ENCODE results near the gene SLC2A10. TPM values are rescaled to one million over a fixed set of nuclear protein-coding genes. Genes with fewer than 3 reads are reported as not detected.

SLC2A10 gene
- total and polyA plus RNA-seq, 4 donors: 3.5 to 25.6 (median 11.8) TPM

DNA sequence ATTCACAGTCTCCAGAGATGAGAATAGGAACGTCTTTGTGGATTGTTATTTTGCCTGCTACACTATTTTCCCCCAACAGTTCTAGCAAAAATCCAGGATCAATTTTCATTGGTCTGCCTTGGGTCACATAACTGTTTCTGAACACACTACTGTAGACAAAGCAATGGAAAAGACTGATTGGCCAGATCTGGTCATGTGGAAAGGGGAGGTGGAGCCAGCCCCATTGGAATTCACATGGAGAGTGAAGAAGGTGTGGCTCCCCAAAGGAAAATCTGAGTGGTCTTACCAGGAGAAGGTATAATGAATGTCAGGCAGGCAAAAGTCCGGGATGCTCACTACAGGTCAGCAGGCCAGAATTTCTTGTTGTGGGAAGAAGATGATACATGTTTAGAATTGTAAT is 10.7 kb upstream of the SLC2A10 start:
- WGBS, 2 donors: 88 to 89% methylated on average over 2 of the region's 2 CpGs
- intact Hi-C loops (cut with DNase I): no loop called here
- Histone ChIP-seq H3K36me3 (ENCODE audit: control insufficient read depth in 1 of 2, insufficient read depth in 2 of 2, low read length in 1 of 2) (no peaks in the 10 kb centered on the region), H3K9me3 (ENCODE audit: control insufficient read depth, low read length) (peaks cover 4% of the 10 kb centered on the region), H3K27ac (ENCODE audit: low read depth in 1 of 2, low read length in 2 of 2) (no peak overlapping the region), H3K4me1 (ENCODE audit: control insufficient read depth in 1 of 2, insufficient read depth in 2 of 2, low read length in 2 of 2) (no peaks in the 10 kb centered on the region), H3K4me3 (ENCODE audit: low read length in 2 of 2) (no peak overlapping the region), H3K27me3 (ENCODE audit: control insufficient read depth in 1 of 2, insufficient read depth in 2 of 2, low read length in 1 of 2) (no peaks in the 10 kb centered on the region)
- no peak for ATAC-seq (ENCODE audit: low FRiP score)
- DNase-seq: no peak

DNA sequence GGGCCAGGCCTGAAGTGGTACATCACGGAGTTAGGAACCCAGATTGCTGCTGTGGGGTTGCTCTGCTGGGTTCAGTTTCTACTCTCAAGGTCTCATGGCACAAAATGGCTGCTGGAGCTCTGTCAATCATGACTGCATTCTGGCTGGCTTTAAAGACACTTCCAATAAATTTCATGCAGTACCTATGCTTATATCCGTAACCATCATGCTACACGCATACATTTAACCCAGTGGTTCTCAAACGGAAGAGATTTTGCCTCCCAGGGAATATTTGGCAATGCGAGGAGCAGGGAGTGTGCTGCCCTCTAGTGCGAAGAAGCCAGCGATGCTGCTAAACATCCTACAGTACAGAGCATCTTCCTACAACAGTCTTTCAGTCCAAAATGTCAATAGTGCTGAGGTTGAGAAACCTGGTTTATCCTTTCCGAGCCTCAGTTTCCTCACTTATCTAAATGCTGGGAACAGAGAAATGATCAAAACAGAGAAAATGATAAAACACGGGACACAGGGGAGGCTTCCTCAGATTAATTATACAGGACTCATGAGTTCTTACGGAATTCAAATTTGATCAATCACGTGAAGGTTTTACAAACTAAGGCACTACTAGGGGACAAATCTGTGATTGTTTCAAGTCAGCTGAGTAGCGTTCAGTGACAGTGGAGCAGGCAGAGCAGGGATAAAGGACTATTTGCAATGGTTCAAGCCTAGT is 9.6 kb upstream of the SLC2A10 start:
- Histone ChIP-seq H3K27ac (ENCODE audit: low read depth in 1 of 2, low read length in 2 of 2) (no peak overlapping the region), H3K4me1 (ENCODE audit: control insufficient read depth in 1 of 2, insufficient read depth in 2 of 2, low read length in 2 of 2) (no peaks in the 10 kb centered on the region), H3K36me3 (ENCODE audit: control insufficient read depth in 1 of 2, insufficient read depth in 2 of 2, low read length in 1 of 2) (no peaks in the 10 kb centered on the region), H3K27me3 (ENCODE audit: control insufficient read depth in 1 of 2, insufficient read depth in 2 of 2, low read length in 1 of 2) (no peaks in the 10 kb centered on the region), H3K9me3 (ENCODE audit: control insufficient read depth, low read length) (peaks cover 4% of the 10 kb centered on the region), H3K4me3 (ENCODE audit: low read length in 2 of 2) (no peak overlapping the region)
- DNase-seq: no peak
- no peak for ATAC-seq (ENCODE audit: low FRiP score)
- intact Hi-C loops (cut with DNase I): no loop called here
- 48% methylated on average over 12 of the region's 12 CpGs for WGBS, 2 donors

DNA sequence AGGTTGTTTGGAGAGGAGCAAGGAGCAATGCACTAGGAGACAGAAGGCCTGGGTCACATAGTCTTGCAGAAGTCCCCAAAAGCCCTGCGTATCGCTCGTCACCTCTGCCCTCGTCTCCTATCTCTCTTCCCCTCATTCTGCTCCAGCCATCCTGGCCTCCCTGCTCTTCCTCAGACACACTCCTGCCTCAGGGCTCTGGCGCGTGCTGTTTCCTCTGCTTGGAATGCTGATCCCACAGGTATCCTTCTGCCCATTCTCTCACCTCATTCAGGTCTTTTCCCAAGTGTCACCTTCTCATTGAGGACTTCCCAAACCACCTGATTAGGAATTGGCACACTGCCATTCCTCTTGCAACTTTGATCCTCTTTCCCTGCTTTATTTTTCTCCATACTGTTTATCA is 9.0 kb upstream of the SLC2A10 start:
- 84 to 86% methylated on average over 5 to 6 of the region's 6 CpGs for WGBS, 2 donors
- Histone ChIP-seq H3K4me1 (ENCODE audit: control insufficient read depth in 1 of 2, insufficient read depth in 2 of 2, low read length in 2 of 2) (no peaks in the 10 kb centered on the region), H3K36me3 (ENCODE audit: control insufficient read depth in 1 of 2, insufficient read depth in 2 of 2, low read length in 1 of 2) (no peaks in the 10 kb centered on the region), H3K27ac (ENCODE audit: low read depth in 1 of 2, low read length in 2 of 2) (no peak overlapping the region), H3K9me3 (ENCODE audit: control insufficient read depth, low read length) (peaks cover 4% of the 10 kb centered on the region), H3K4me3 (ENCODE audit: low read length in 2 of 2) (no peak overlapping the region), H3K27me3 (ENCODE audit: control insufficient read depth in 1 of 2, insufficient read depth in 2 of 2, low read length in 1 of 2) (no peaks in the 10 kb centered on the region)
- intact Hi-C loops (cut with DNase I): no loop called here
- ATAC-seq (ENCODE audit: low FRiP score) (no peak), DNase-seq (no peak)

DNA sequence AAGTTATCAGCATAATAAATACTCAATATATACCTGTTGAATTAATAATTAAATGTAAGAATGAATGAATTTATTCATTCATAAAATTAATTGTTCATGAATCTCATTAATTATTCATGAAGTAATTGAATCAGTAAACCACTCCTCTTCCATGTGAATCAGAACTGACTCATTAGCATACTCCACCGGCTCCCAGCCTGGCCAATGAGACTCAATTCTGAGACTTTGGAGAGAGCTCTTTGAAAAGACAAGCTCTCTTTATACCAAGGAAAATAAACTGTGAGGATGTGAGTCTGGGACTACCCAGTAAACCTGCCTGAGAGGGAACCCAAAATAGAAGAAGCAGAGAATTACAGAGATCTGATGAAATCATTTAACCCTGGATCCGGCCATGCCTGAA is 8.4 kb upstream of the SLC2A10 start:
- WGBS, 2 donors: 67 to 78% methylated on average over 2 of the region's 2 CpGs
- ATAC-seq (ENCODE audit: low FRiP score): no peak
- DNase-seq: no peak
- Histone ChIP-seq H3K27me3 (ENCODE audit: control insufficient read depth in 1 of 2, insufficient read depth in 2 of 2, low read length in 1 of 2) (no peaks in the 10 kb centered on the region), H3K27ac (ENCODE audit: low read depth in 1 of 2, low read length in 2 of 2) (no peak overlapping the region), H3K4me3 (ENCODE audit: low read length in 2 of 2) (no peak overlapping the region), H3K36me3 (ENCODE audit: control insufficient read depth in 1 of 2, insufficient read depth in 2 of 2, low read length in 1 of 2) (no peaks in the 10 kb centered on the region), H3K4me1 (ENCODE audit: control insufficient read depth in 1 of 2, insufficient read depth in 2 of 2, low read length in 2 of 2) (no peaks in the 10 kb centered on the region), H3K9me3 (ENCODE audit: control insufficient read depth, low read length) (peaks cover 4% of the 10 kb centered on the region)
- intact Hi-C loops (cut with DNase I): no loop called here

- ATAC-seq (ENCODE audit: low FRiP score) (no peak), DNase-seq (no peak)
- peaks cover 4% of the 10 kb centered on the region for H3K9me3 ChIP-seq (ENCODE audit: control insufficient read depth, low read length)
- no peaks in the 10 kb centered on the region for H3K4me1 ChIP-seq (ENCODE audit: control insufficient read depth in 1 of 2, insufficient read depth in 2 of 2, low read length in 2 of 2)
- no peaks in the 10 kb centered on the region for H3K27me3 ChIP-seq (ENCODE audit: control insufficient read depth in 1 of 2, insufficient read depth in 2 of 2, low read length in 1 of 2)
- intact Hi-C loops (cut with DNase I): no loop called here
- WGBS, 2 donors: 72 to 75% methylated on average over 4 of the region's 4 CpGs
- no peak overlapping the region for H3K27ac ChIP-seq (ENCODE audit: low read depth in 1 of 2, low read length in 2 of 2)
- H3K36me3 ChIP-seq (ENCODE audit: control insufficient read depth in 1 of 2, insufficient read depth in 2 of 2, low read length in 1 of 2): no peaks in the 10 kb centered on the region
- H3K4me3 ChIP-seq (ENCODE audit: low read length in 2 of 2): no peak overlapping the region
Observed at GRCh38 chr20:46701556-46701955, 7.9 kb upstream of the SLC2A10 start.

- Histone ChIP-seq H3K36me3 (ENCODE audit: control insufficient read depth in 1 of 2, insufficient read depth in 2 of 2, low read length in 1 of 2) (no peaks in the 10 kb centered on the region), H3K4me1 (ENCODE audit: control insufficient read depth in 1 of 2, insufficient read depth in 2 of 2, low read length in 2 of 2) (no peaks in the 10 kb centered on the region), H3K9me3 (ENCODE audit: control insufficient read depth, low read length) (peaks cover 4% of the 10 kb centered on the region), H3K4me3 (ENCODE audit: low read length in 2 of 2) (no peak overlapping the region), H3K27ac (ENCODE audit: low read depth in 1 of 2, low read length in 2 of 2) (no peak overlapping the region), H3K27me3 (ENCODE audit: control insufficient read depth in 1 of 2, insufficient read depth in 2 of 2, low read length in 1 of 2) (no peaks in the 10 kb centered on the region)
- ATAC-seq (ENCODE audit: low FRiP score) (no peak), DNase-seq (no peak)
- 80 to 83% methylated on average over 5 of the region's 5 CpGs for WGBS, 2 donors
- intact Hi-C loops (cut with DNase I): no loop called here
Observed at GRCh38 chr20:46701986-46702385, 7.5 kb upstream of the SLC2A10 start.

DNA sequence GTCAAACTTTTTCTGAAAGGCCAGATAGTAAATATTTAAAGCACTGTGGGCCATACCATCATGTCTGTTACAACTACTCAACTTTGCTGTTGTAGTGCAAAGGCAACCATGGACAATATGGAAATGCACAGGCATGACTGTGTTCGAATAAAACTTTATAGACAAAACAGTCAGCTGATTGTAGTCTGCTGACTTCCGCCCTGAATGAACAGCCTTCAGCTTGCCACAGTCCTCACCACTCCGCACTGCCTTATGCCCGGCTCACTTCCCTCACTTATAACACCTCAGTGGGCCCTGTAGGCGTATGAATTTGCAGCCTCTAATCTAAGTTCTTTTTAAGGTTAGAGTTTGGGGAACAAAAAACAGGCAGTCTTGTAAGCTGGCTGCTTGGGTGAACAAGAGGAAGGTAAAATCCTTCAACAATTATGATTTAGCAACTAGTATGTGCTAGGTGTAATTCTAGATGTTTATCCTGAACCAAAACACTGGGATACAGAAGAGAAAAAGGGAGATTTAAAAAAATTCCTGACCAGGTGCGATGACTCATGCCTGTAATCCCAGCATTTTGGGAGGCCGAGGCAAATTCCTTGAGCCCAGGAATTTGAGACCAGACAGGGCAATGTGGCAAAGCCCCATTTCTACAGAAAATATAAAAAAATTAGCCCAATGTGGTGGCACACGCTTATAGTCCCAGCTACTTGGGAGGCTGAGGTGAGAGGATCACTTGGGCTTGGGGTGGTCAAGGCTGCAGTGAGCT is 6.8 kb upstream of the SLC2A10 start:
- intact Hi-C loops (cut with DNase I): no loop called here
- Histone ChIP-seq H3K4me3 (ENCODE audit: low read length in 2 of 2) (no peak overlapping the region), H3K4me1 (ENCODE audit: control insufficient read depth in 1 of 2, insufficient read depth in 2 of 2, low read length in 2 of 2) (no peaks in the 10 kb centered on the region), H3K36me3 (ENCODE audit: control insufficient read depth in 1 of 2, insufficient read depth in 2 of 2, low read length in 1 of 2) (no peaks in the 10 kb centered on the region), H3K9me3 (ENCODE audit: control insufficient read depth, low read length) (peaks cover 4% of the 10 kb centered on the region), H3K27me3 (ENCODE audit: control insufficient read depth in 1 of 2, insufficient read depth in 2 of 2, low read length in 1 of 2) (no peaks in the 10 kb centered on the region), H3K27ac (ENCODE audit: low read depth in 1 of 2, low read length in 2 of 2) (no peak overlapping the region)
- DNase-seq (no peak), ATAC-seq (ENCODE audit: low FRiP score) (no peak)
- WGBS, 2 donors: 94% methylated on average over 8 of the region's 8 CpGs

- Histone ChIP-seq H3K4me3 (ENCODE audit: low read length in 2 of 2) (no peak overlapping the region), H3K9me3 (ENCODE audit: control insufficient read depth, low read length) (peaks cover 4% of the 10 kb centered on the region), H3K27ac (ENCODE audit: low read depth in 1 of 2, low read length in 2 of 2) (no peak overlapping the region), H3K4me1 (ENCODE audit: control insufficient read depth in 1 of 2, insufficient read depth in 2 of 2, low read length in 2 of 2) (no peaks in the 10 kb centered on the region), H3K27me3 (ENCODE audit: control insufficient read depth in 1 of 2, insufficient read depth in 2 of 2, low read length in 1 of 2) (no peaks in the 10 kb centered on the region), H3K36me3 (ENCODE audit: control insufficient read depth in 1 of 2, insufficient read depth in 2 of 2, low read length in 1 of 2) (no peaks in the 10 kb centered on the region)
- 74 to 78% methylated on average over 3 of the region's 3 CpGs for WGBS, 2 donors
- ATAC-seq (ENCODE audit: low FRiP score): no peak
- intact Hi-C loops (cut with DNase I): no loop called here
- DNase-seq: no peak
Observed at GRCh38 chr20:46703435-46703834, 6.0 kb upstream of the SLC2A10 start.

Data from aorta (tissue), 5 donors.